Keratinocyte (primary cell): ENCODE measurements around the gene MOAP1. TPM values are rescaled to one million over a fixed set of nuclear protein-coding genes. Genes with fewer than 3 reads are reported as not detected.
"Not testable (repeated sequence)": the region's sequence is repeated elsewhere in the genome, so short reads cannot be mapped to it uniquely, and the experiment has no call there.

Experiments used
- DNase-seq: peaks from one replicate; pipeline ENCODE4 v3.0.0-alpha.2; 2011; ENCODE audit warnings: low read depth, missing footprints, low spot score
- FAIRE-seq: peaks from 2 replicates; lab custom pipeline; 2011; peaks lifted over from hg19 to GRCh38; lab: Jason Lieb, UNC
- H2AFZ ChIP-seq: 2 replicates; pipeline ENCODE4 v1.6.0; 2012; ENCODE audit warnings: low read length, control low read depth, inconsistent platforms; ENCODE audit not compliant: control insufficient read depth
- H3K27ac ChIP-seq: 2 replicates; pipeline ENCODE4 v1.5.1; 2011; ENCODE audit warnings: low read length; ENCODE audit not compliant: control insufficient read depth, insufficient read depth
- H3K27me3 ChIP-seq: 3 replicates; pipeline ENCODE4 v1.6.0; 2011; ENCODE audit warnings: low read length; ENCODE audit not compliant: control insufficient read depth, insufficient read depth; ENCODE audit errors: extremely low read depth
- H3K36me3 ChIP-seq, 2 experiments: 2 replicates in 1 of 2; 3 replicates in 1 of 2; pipeline ENCODE4 v1.5.1; 2011; ENCODE audit warnings: low read length in 2 of 2, mild to moderate bottlenecking in 1 of 2; ENCODE audit not compliant: control insufficient read depth in 2 of 2, insufficient read depth in 2 of 2; ENCODE audit errors: extremely low read depth in 1 of 2
- H3K4me1 ChIP-seq: 3 replicates; pipeline ENCODE4 v1.5.1; 2011; ENCODE audit warnings: low read length; ENCODE audit not compliant: control insufficient read depth, insufficient read depth; ENCODE audit errors: extremely low read depth
- H3K4me2 ChIP-seq: 3 replicates; pipeline ENCODE4 v1.6.0; 2011; ENCODE audit warnings: low read depth, low read length; ENCODE audit not compliant: control insufficient read depth, insufficient read depth; ENCODE audit errors: extremely low read depth
- H3K4me3 ChIP-seq, 3 experiments: fragments of 200-600 bp in 1 of 3; sonication (generic) in 1 of 3; 2 replicates in 2 of 3; 3 replicates in 1 of 3; pipeline ENCODE4 v1.5.1; 2011 to 2016; ENCODE audit warnings: low read length in 3 of 3, mild to moderate bottlenecking in 3 of 3, control low read depth in 2 of 3, inconsistent platforms in 1 of 3, low read depth in 1 of 3, mixed read lengths in 1 of 3, mixed run types in 1 of 3, moderate library complexity in 1 of 3; ENCODE audit not compliant: control insufficient read depth in 2 of 3, insufficient read depth in 2 of 3; ENCODE audit errors: extremely low read depth in 1 of 3
- H3K79me2 ChIP-seq: 2 replicates; pipeline ENCODE4 v1.6.0; 2012; ENCODE audit warnings: low read length; ENCODE audit not compliant: control insufficient read depth, insufficient read depth
- H3K9ac ChIP-seq: 3 replicates; pipeline ENCODE4 v1.6.0; 2011; ENCODE audit warnings: low read length; ENCODE audit not compliant: control insufficient read depth, insufficient read depth; ENCODE audit errors: extremely low read depth
- H3K9me1 ChIP-seq: 3 replicates; pipeline ENCODE4 v1.6.0; 2011; ENCODE audit warnings: low read length; ENCODE audit not compliant: control insufficient read depth, insufficient read depth; ENCODE audit errors: extremely low read depth
- H3K9me3 ChIP-seq: 2 replicates; pipeline ENCODE4 v1.5.1; 2012; ENCODE audit warnings: low read depth, low read length; ENCODE audit not compliant: control insufficient read depth
- H4K20me1 ChIP-seq: 3 replicates; pipeline ENCODE4 v1.6.0; 2011; ENCODE audit warnings: low read length; ENCODE audit not compliant: control insufficient read depth, insufficient read depth; ENCODE audit errors: extremely low read depth
- EZH2 ChIP-seq: IDR thresholded peaks from one replicate; pipeline ENCODE4 v1.6.1; 2012; ENCODE audit warnings: inconsistent platforms, mild to moderate bottlenecking, low read length, moderate library complexity
- dilution Hi-C: fragments of 300-500 bp; cut with MboI; formaldehyde crosslinking; loops from one replicate; pipeline ENCODE4 v1.7.0; 2020; ENCODE audit warnings: low sequenced_read_pairs; ENCODE audit not compliant: extremely low pct_ligation_motif_present
- polyA plus RNA-seq, 5 experiments: library from polyadenylated mRNA; depleted of rRNA in 3 of 5; stranded (reverse) in 3 of 5; stranded (forward) in 1 of 5; unstranded in 1 of 5; fragments of >200 nt; gene quantifications; 1 replicate in 1 of 5; 2 replicates in 3 of 5; 3 replicates in 1 of 5; pipeline versions ENCODE4 v1.2.1 to v1.2.3, GENCODE V29; 2011 to 2012; ENCODE audit warnings: missing spikeins in 2 of 5, low read depth in 1 of 5, low replicate concordance in 1 of 5
- TF ChIP-seq, protein P1 (sequence below), 3 experiments: IDR thresholded peaks in 1 of 3; conservative IDR thresholded peaks in 1 of 3; optimal IDR thresholded peaks in 1 of 3; 2 replicates in 2 of 3; 3 replicates in 1 of 3; pipeline versions ENCODE3 to v1.5.1; 2011; ENCODE audit warnings: low read length in 3 of 3, mild to moderate bottlenecking in 3 of 3, moderate library complexity in 2 of 3, control low read depth in 1 of 3, inconsistent platforms in 1 of 3; ENCODE audit not compliant: insufficient read depth in 2 of 3; ENCODE audit errors: extremely low read depth in 1 of 3

Gene MOAP1
- polyA plus RNA-seq, 1 donor (not counting 4 experiments of a cell fraction or from before 2014, with no cell fraction given): 17.2 TPM

DNA sequence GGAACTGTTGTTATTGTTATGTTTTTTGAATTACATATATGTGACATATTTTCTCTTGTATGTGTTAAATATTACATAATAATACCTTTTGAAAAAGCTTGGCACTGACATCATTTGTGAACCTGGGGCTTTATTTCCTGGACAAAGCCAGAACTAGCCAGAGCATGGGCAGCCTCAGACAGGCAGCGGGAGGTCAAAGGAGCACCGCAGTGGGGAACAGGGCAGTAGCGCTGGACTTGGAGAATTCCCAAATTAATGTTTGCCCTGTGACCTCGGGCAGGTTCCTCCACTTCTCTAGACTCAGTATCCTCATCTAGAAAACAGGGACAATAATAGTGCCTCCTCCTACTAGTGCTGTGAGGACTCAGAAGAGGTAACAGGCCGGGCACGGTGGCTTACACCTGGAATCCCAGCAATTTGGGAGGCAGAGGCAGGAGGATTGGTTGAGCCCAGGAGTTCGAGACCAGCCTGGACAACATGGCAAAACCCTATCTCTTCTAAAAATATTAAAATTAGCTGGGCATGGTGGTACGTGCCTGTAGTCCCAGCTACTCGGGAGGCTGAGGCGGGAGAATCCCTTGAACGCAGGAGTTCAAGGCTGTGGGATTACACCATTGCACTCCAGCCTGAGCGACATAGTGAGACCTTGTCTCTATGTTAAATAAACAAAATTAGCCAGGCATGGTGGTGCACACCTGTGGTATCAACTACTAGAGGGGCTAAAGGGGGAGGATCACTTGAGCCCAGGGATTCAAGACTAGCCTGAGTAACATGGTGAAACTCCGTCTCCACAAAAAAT lies 41.6 kb downstream of the MOAP1 start:
- H2AFZ ChIP-seq: no peak overlapping the region
- no peak for FAIRE-seq
- no peaks in the 10 kb centered on the region for H3K9me3 ChIP-seq
- H3K9ac ChIP-seq: no peak overlapping the region
- dilution Hi-C loops: no loop called here
- H3K27ac ChIP-seq: no peak overlapping the region
- H3K4me1 ChIP-seq: no peaks in the 10 kb centered on the region
- H3K79me2 ChIP-seq: no peaks in the 10 kb centered on the region
- no peak for DNase-seq
- no peak for TF ChIP-seq EZH2
- TF ChIP-seq, protein P1, sequence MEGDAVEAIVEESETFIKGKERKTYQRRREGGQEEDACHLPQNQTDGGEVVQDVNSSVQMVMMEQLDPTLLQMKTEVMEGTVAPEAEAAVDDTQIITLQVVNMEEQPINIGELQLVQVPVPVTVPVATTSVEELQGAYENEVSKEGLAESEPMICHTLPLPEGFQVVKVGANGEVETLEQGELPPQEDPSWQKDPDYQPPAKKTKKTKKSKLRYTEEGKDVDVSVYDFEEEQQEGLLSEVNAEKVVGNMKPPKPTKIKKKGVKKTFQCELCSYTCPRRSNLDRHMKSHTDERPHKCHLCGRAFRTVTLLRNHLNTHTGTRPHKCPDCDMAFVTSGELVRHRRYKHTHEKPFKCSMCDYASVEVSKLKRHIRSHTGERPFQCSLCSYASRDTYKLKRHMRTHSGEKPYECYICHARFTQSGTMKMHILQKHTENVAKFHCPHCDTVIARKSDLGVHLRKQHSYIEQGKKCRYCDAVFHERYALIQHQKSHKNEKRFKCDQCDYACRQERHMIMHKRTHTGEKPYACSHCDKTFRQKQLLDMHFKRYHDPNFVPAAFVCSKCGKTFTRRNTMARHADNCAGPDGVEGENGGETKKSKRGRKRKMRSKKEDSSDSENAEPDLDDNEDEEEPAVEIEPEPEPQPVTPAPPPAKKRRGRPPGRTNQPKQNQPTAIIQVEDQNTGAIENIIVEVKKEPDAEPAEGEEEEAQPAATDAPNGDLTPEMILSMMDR (optimal IDR thresholded peaks at IDR 0.05 in 1 of 3, IDR thresholded peaks at IDR 0.05 in 1 of 3, conservative IDR thresholded peaks at IDR 0.05 in 1 of 3; ENCODE audit: extremely low read depth in 1 of 3, insufficient read depth in 2 of 3, low read length in 3 of 3): no peak
- H4K20me1 ChIP-seq: no peaks in the 10 kb centered on the region
- no peak overlapping the region for H3K4me2 ChIP-seq
- H3K27me3 ChIP-seq: no peaks in the 10 kb centered on the region
- H3K36me3 ChIP-seq: no peaks in the 10 kb centered on the region
- H3K4me3 ChIP-seq: no peak overlapping the region
- H3K9me1 ChIP-seq: no peaks in the 10 kb centered on the region

DNA sequence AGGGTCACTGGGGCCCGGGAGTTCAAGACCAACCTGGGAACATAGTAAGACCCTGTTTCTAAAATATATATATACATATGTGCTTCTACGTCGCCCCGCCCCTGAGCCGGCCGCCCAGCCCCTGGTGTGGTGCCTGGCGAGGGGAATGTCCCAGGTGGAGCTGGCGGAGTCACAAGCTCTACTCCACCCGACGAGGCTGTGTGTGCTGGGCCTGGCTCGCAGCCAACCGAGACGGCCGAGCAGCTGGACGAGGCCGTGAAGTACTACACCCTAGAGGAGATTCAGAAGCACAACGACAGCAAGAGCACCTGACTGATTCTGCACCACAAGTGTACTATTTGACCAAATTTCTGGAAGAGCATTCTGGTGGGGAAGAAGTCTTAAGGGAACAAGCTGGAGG lies 46.8 kb downstream of the MOAP1 start:
- TF ChIP-seq EZH2: no peak
- TF ChIP-seq, protein P1 (optimal IDR thresholded peaks at IDR 0.05 in 1 of 3, IDR thresholded peaks at IDR 0.05 in 1 of 3, conservative IDR thresholded peaks at IDR 0.05 in 1 of 3; ENCODE audit: extremely low read depth in 1 of 3, insufficient read depth in 2 of 3, low read length in 3 of 3): peak in 1 of 3 experiments; percentile 22
- Histone ChIP-seq H2AFZ (no peak overlapping the region), H3K4me3 (no peak overlapping the region), H3K9ac (no peak overlapping the region), H3K4me2 (no peak overlapping the region), H4K20me1 (no peaks in the 10 kb centered on the region), H3K36me3 (no peaks in the 10 kb centered on the region), H3K9me3 (no peaks in the 10 kb centered on the region), H3K9me1 (no peaks in the 10 kb centered on the region), H3K27me3 (no peaks in the 10 kb centered on the region), H3K4me1 (peaks cover 10% of the 10 kb centered on the region), H3K79me2 (no peaks in the 10 kb centered on the region), H3K27ac (no peak overlapping the region)
- no peak for DNase-seq
- dilution Hi-C loops: no loop called here
- FAIRE-seq: no peak

DNA sequence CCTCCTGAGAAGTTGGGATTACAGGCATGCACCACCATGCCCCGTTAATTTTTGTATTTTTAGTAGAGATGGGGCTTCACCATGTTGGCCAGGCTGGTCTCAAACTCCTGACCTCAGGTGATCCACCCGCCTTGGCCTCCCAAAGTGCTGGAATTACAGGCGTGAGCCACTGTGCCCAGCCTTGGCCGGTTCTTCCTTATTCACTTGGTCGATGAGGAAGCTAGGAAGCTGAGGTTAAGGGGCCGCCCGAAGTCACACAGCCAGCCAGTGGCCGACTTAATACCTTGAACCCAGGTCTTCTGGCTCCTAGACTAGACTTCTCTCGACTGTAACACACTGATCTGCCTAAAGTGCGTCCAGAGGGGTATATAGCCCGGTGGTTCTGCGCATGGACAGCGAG lies 48.2 kb downstream of the MOAP1 start:
- dilution Hi-C loops, H3K27ac ChIP-seq, FAIRE-seq: not testable (repeated sequence)

More for the DNA sequence above, 48.2 kb downstream of the MOAP1 start:
- H3K36me3 ChIP-seq, H3K27me3 ChIP-seq, H3K79me2 ChIP-seq, H3K9ac ChIP-seq, H3K4me1 ChIP-seq, H3K4me2 ChIP-seq, H3K9me3 ChIP-seq, H2AFZ ChIP-seq, H3K9me1 ChIP-seq, H3K4me3 ChIP-seq, DNase-seq, H4K20me1 ChIP-seq: not testable (repeated sequence)
